ENCODE measurements around the gene TRRAP. TPM values are rescaled to one million over a fixed set of nuclear protein-coding genes. Genes with fewer than 3 reads are reported as not detected.

TRRAP gene
- total and polyA plus RNA-seq, 7 experiments from 2014 or later: 3.2 to 72.3 (median 63.6) TPM

- Histone ChIP-seq H3K27ac (ENCODE audit: low read depth, low read length) (no peak overlapping the region), H3K4me3 (ENCODE audit: low read length) (no peak overlapping the region), H3K36me3 (ENCODE audit: control insufficient read depth in 2 of 3, insufficient read depth in 3 of 3, low read length in 3 of 3) (peaks cover 31 to 100% (median 39%) of the 10 kb centered on the region in 3 experiments), H3K9me3 (ENCODE audit: control insufficient read depth in 2 of 3, low read length in 3 of 3) (no peaks in the 10 kb centered on the region), H3K27me3 (ENCODE audit: control insufficient read depth in 2 of 2, insufficient read depth in 2 of 2, low read length in 2 of 2) (no peaks in the 10 kb centered on the region), H3K4me1 (ENCODE audit: control insufficient read depth in 2 of 2, insufficient read depth in 2 of 2, low read length in 2 of 2) (no peaks in the 10 kb centered on the region)
- H3K36me3 Mint-ChIP-seq: peaks cover 29 to 90% (median 69%) of the 10 kb centered on the region in 5 donors
- H3K9me3 Mint-ChIP-seq: peaks cover 0 to 16% (median 0%) of the 10 kb centered on the region in 11 donors
- ChIA-PET POLR2A (no interaction called here), CTCF (no interaction called here)
- peaks cover 0 to 6% (median 0%) of the 10 kb centered on the region in 7 donors for H3K4me1 Mint-ChIP-seq
- no peak overlapping the region for H3K4me3 Mint-ChIP-seq
- ATAC-seq (no peak), DNase-seq (no peak)
- no peaks in the 10 kb centered on the region for H3K27me3 Mint-ChIP-seq
- intact Hi-C loops (cut with micrococcal nuclease): no loop called here
- H3K27ac Mint-ChIP-seq: peak overlapping the region in 3 of 9 donors; percentile 28 to 62 (median 54)
These were observed 104.4 kb downstream of the TRRAP start for GRCh38 chr7:98982686-98983085.

GRCh38 chr7:98984126-98984525 lies 105.8 kb downstream of the TRRAP start:
- H3K4me3 ChIP-seq (ENCODE audit: low read length): no peak overlapping the region
- H3K4me1 ChIP-seq (ENCODE audit: control insufficient read depth in 2 of 2, insufficient read depth in 2 of 2, low read length in 2 of 2): no peaks in the 10 kb centered on the region
- intact Hi-C loops (cut with micrococcal nuclease): no loop called here
- Mint-ChIP-seq H3K27me3 (no peaks in the 10 kb centered on the region), H3K9me3 (peaks cover 0 to 16% (median 0%) of the 10 kb centered on the region in 11 donors), H3K4me1 (peaks cover 0 to 11% (median 7%) of the 10 kb centered on the region in 7 donors), H3K27ac (no peak overlapping the region), H3K36me3 (peaks cover 29 to 97% (median 71%) of the 10 kb centered on the region in 5 donors), H3K4me3 (no peak overlapping the region)
- no peaks in the 10 kb centered on the region for H3K9me3 ChIP-seq (ENCODE audit: control insufficient read depth in 2 of 3, low read length in 3 of 3)
- no peaks in the 10 kb centered on the region for H3K27me3 ChIP-seq (ENCODE audit: control insufficient read depth in 2 of 2, insufficient read depth in 2 of 2, low read length in 2 of 2)
- H3K27ac ChIP-seq (ENCODE audit: low read depth, low read length): no peak overlapping the region
- ATAC-seq (no peak), DNase-seq (no peak)
- peaks cover 25 to 100% (median 28%) of the 10 kb centered on the region in 3 experiments for H3K36me3 ChIP-seq (ENCODE audit: control insufficient read depth in 2 of 3, insufficient read depth in 3 of 3, low read length in 3 of 3)
- POLR2A ChIA-PET: interaction anchor here (0.5 kb wide), 1 partner anchor 362 kb away, joined by 3 read pairs; no protein-coding TSS in a partner anchor
- CTCF ChIA-PET: no interaction called here

GRCh38 chr7:98985406-98985805 lies 107.1 kb downstream of the TRRAP start:
- Histone ChIP-seq H3K4me1 (ENCODE audit: control insufficient read depth in 2 of 2, insufficient read depth in 2 of 2, low read length in 2 of 2) (no peaks in the 10 kb centered on the region), H3K27ac (ENCODE audit: low read depth, low read length) (no peak overlapping the region), H3K36me3 (ENCODE audit: control insufficient read depth in 2 of 3, insufficient read depth in 3 of 3, low read length in 3 of 3) (peaks cover 22 to 100% (median 25%) of the 10 kb centered on the region in 3 experiments), H3K9me3 (ENCODE audit: control insufficient read depth in 2 of 3, low read length in 3 of 3) (no peaks in the 10 kb centered on the region), H3K4me3 (ENCODE audit: low read length) (no peak overlapping the region), H3K27me3 (ENCODE audit: control insufficient read depth in 2 of 2, insufficient read depth in 2 of 2, low read length in 2 of 2) (no peaks in the 10 kb centered on the region)
- H3K27ac Mint-ChIP-seq: peak overlapping the region in 1 of 9 donors; percentile 52
- no peak for DNase-seq
- intact Hi-C loops (cut with micrococcal nuclease): no loop called here
- CTCF ChIA-PET: no interaction called here
- peaks cover 29 to 96% (median 67%) of the 10 kb centered on the region in 5 donors for H3K36me3 Mint-ChIP-seq
- no peak overlapping the region for H3K4me3 Mint-ChIP-seq
- H3K4me1 Mint-ChIP-seq: peaks cover 0 to 14% (median 9%) of the 10 kb centered on the region in 7 donors
- POLR2A ChIA-PET: no interaction called here
- no peak for ATAC-seq
- H3K9me3 Mint-ChIP-seq: peaks cover 0 to 16% (median 0%) of the 10 kb centered on the region in 11 donors
- no peaks in the 10 kb centered on the region for H3K27me3 Mint-ChIP-seq

- H3K27me3 Mint-ChIP-seq: no peaks in the 10 kb centered on the region
- Histone ChIP-seq H3K4me1 (ENCODE audit: control insufficient read depth in 2 of 2, insufficient read depth in 2 of 2, low read length in 2 of 2) (no peaks in the 10 kb centered on the region), H3K27ac (ENCODE audit: low read depth, low read length) (no peak overlapping the region), H3K4me3 (ENCODE audit: low read length) (no peak overlapping the region), H3K36me3 (ENCODE audit: control insufficient read depth in 2 of 3, insufficient read depth in 3 of 3, low read length in 3 of 3) (peaks cover 22 to 99% (median 25%) of the 10 kb centered on the region in 3 experiments), H3K9me3 (ENCODE audit: control insufficient read depth in 2 of 3, low read length in 3 of 3) (no peaks in the 10 kb centered on the region), H3K27me3 (ENCODE audit: control insufficient read depth in 2 of 2, insufficient read depth in 2 of 2, low read length in 2 of 2) (no peaks in the 10 kb centered on the region)
- no peak for DNase-seq
- ChIA-PET CTCF (no interaction called here), POLR2A (interaction anchor here (0.6 kb wide), 1 partner anchor 405 kb away, joined by 3 read pairs; no protein-coding TSS in a partner anchor)
- peaks cover 0 to 14% (median 9%) of the 10 kb centered on the region in 7 donors for H3K4me1 Mint-ChIP-seq
- peaks cover 0 to 16% (median 0%) of the 10 kb centered on the region in 11 donors for H3K9me3 Mint-ChIP-seq
- H3K36me3 Mint-ChIP-seq: peaks cover 30 to 95% (median 68%) of the 10 kb centered on the region in 5 donors
- peak overlapping the region in 1 of 9 donors; percentile 52 for H3K27ac Mint-ChIP-seq
- no peak for ATAC-seq
- H3K4me3 Mint-ChIP-seq: no peak overlapping the region
- intact Hi-C loops (cut with micrococcal nuclease): no loop called here
These were observed 107.6 kb downstream of the TRRAP start for GRCh38 chr7:98985945-98986344.

GRCh38 chr7:98988641-98989040 lies 110.3 kb downstream of the TRRAP start:
- no peak for ATAC-seq
- peaks cover 19 to 99% (median 24%) of the 10 kb centered on the region in 3 experiments for H3K36me3 ChIP-seq (ENCODE audit: control insufficient read depth in 2 of 3, insufficient read depth in 3 of 3, low read length in 3 of 3)
- no peak overlapping the region for H3K4me3 Mint-ChIP-seq
- H3K27me3 ChIP-seq (ENCODE audit: control insufficient read depth in 2 of 2, insufficient read depth in 2 of 2, low read length in 2 of 2): no peaks in the 10 kb centered on the region
- DNase-seq: no peak
- intact Hi-C loops (cut with micrococcal nuclease): no loop called here
- peaks cover 4 to 14% (median 9%) of the 10 kb centered on the region in 7 donors for H3K4me1 Mint-ChIP-seq
- peaks cover 35 to 86% (median 58%) of the 10 kb centered on the region in 5 donors for H3K36me3 Mint-ChIP-seq
- H3K9me3 ChIP-seq (ENCODE audit: control insufficient read depth in 2 of 3, low read length in 3 of 3): no peaks in the 10 kb centered on the region
- no peaks in the 10 kb centered on the region for H3K27me3 Mint-ChIP-seq
- no peak overlapping the region for H3K4me3 ChIP-seq (ENCODE audit: low read length)
- H3K4me1 ChIP-seq (ENCODE audit: control insufficient read depth in 2 of 2, insufficient read depth in 2 of 2, low read length in 2 of 2): no peaks in the 10 kb centered on the region
- CTCF ChIA-PET: no interaction called here
- H3K9me3 Mint-ChIP-seq: peaks cover 0 to 16% (median 0%) of the 10 kb centered on the region in 11 donors
- H3K27ac Mint-ChIP-seq: peak overlapping the region in 3 of 9 donors; percentile 57 to 72 (median 65)
- peak overlapping the region; percentile 50 for H3K27ac ChIP-seq (ENCODE audit: low read depth, low read length)
- POLR2A ChIA-PET: interaction anchor here (0.5 kb wide), 1 partner anchor 857 kb away, joined by 5 read pairs; no protein-coding TSS in a partner anchor

- Mint-ChIP-seq H3K36me3 (peaks cover 31 to 73% (median 45%) of the 10 kb centered on the region in 5 donors), H3K4me3 (no peak overlapping the region), H3K4me1 (peaks cover 4 to 14% (median 9%) of the 10 kb centered on the region in 7 donors), H3K27me3 (no peaks in the 10 kb centered on the region), H3K9me3 (peaks cover 0 to 13% (median 0%) of the 10 kb centered on the region in 11 donors), H3K27ac (no peak overlapping the region)
- Histone ChIP-seq H3K27me3 (ENCODE audit: control insufficient read depth in 2 of 2, insufficient read depth in 2 of 2, low read length in 2 of 2) (no peaks in the 10 kb centered on the region), H3K27ac (ENCODE audit: low read depth, low read length) (no peak overlapping the region), H3K9me3 (ENCODE audit: control insufficient read depth in 2 of 3, low read length in 3 of 3) (no peaks in the 10 kb centered on the region), H3K4me1 (ENCODE audit: control insufficient read depth in 2 of 2, insufficient read depth in 2 of 2, low read length in 2 of 2) (no peaks in the 10 kb centered on the region), H3K36me3 (ENCODE audit: control insufficient read depth in 2 of 3, insufficient read depth in 3 of 3, low read length in 3 of 3) (peaks cover 9 to 99% (median 24%) of the 10 kb centered on the region in 3 experiments), H3K4me3 (ENCODE audit: low read length) (no peak overlapping the region)
- DNase-seq: no peak
- POLR2A ChIA-PET: no interaction called here
- no peak for ATAC-seq
- intact Hi-C loops (cut with micrococcal nuclease): no loop called here
- CTCF ChIA-PET: no interaction called here
These were observed 112.0 kb downstream of the TRRAP start for GRCh38 chr7:98990356-98990755.

GRCh38 chr7:98991141-98991540 lies 112.8 kb downstream of the TRRAP start:
- Mint-ChIP-seq H3K36me3 (peaks cover 32 to 72% (median 42%) of the 10 kb centered on the region in 5 donors), H3K27ac (peak overlapping the region in 1 of 9 donors; percentile 38), H3K9me3 (peaks cover 0 to 5% (median 0%) of the 10 kb centered on the region in 11 donors), H3K4me1 (peaks cover 7 to 16% (median 9%) of the 10 kb centered on the region in 7 donors), H3K27me3 (no peaks in the 10 kb centered on the region), H3K4me3 (no peak overlapping the region)
- H3K27ac ChIP-seq (ENCODE audit: low read depth, low read length): no peak overlapping the region
- no peaks in the 10 kb centered on the region for H3K4me1 ChIP-seq (ENCODE audit: control insufficient read depth in 2 of 2, insufficient read depth in 2 of 2, low read length in 2 of 2)
- DNase-seq: no peak
- ATAC-seq: no peak
- intact Hi-C loops (cut with micrococcal nuclease): no loop called here
- H3K27me3 ChIP-seq (ENCODE audit: control insufficient read depth in 2 of 2, insufficient read depth in 2 of 2, low read length in 2 of 2): no peaks in the 10 kb centered on the region
- POLR2A ChIA-PET: interaction anchor here (0.6 kb wide), 1 partner anchor 501 kb away, joined by 3 read pairs; no protein-coding TSS in a partner anchor
- no peaks in the 10 kb centered on the region for H3K9me3 ChIP-seq (ENCODE audit: control insufficient read depth in 2 of 3, low read length in 3 of 3)
- CTCF ChIA-PET: no interaction called here
- H3K4me3 ChIP-seq (ENCODE audit: low read length): no peak overlapping the region
- H3K36me3 ChIP-seq (ENCODE audit: control insufficient read depth in 2 of 3, insufficient read depth in 3 of 3, low read length in 3 of 3): peaks cover under 1 to 99% (median 16%) of the 10 kb centered on the region in 3 experiments

All from naive thymus-derived CD4-positive, alpha-beta T cell (primary cell).